Stimulated activated CD4-positive, alpha-beta T cell treated with anti-CD3 and anti-CD28 coated beads, Interleukin-15, amount 100 ng/mL, for 1 hour (primary cell): ENCODE measurements around the gene HEG1.

Experiments used
- DNase-seq, 2 donors: peaks; one replicate each; pipeline ENCODE4 v3.0.0-alpha.2; 2020; ENCODE audit warnings: low read depth in 1 of 2, low spot score in 1 of 2

The HEG1 gene

DNA sequence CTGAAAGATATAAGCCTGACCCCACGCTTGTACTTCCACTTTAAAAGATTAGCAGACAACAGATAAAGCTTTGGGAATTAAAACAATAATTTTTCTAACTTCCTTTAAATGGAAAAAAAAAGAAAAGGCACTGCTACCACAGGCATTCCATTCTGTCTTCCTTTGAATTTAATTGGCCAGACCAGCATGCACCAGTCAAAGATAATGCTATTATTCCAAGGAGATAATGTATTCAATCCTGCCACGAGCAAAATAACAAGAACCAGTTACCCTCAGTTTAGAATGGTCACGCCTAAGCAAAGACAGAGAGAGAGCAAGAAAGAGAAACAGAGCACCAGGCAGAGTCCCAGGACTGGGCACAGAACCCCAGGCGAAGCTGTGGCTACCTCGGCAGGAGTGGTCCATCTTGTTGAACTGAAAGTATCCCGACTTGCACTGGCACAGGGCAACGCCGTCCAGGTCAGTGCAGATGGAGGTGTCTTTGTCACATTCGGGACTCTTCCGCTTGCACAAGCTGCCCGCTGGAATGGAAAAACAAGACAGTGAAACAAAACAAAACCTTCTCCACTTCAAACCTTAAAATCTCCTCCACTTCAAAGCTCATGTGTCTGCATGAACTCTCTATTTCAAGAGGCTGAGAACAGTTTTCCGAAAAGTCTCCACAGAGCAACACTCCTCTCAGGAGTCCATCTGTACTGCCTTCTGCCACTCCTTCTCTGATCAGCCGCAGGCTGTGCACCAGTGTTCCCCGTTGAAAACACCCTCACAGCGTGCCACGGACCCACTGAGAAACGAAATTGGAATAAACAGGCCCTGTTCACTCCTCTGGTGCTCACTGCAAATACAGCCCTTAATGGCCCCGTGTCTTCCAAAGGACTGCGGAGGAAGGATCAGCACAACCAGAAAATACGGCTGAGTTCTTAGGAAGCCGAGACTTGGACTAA, 58.2 kb downstream of the HEG1 start:
- DNase-seq: no peak

- DNase-seq: no peak
Measured at GRCh38 chr3:124995460-124995994, 60.3 kb downstream of the HEG1 start.

GRCh38 chr3:124993466-124993865, 62.3 kb downstream of the HEG1 start:
- DNase-seq: no peak

GRCh38 chr3:124992041-124992440, 63.8 kb downstream of the HEG1 start:
- DNase-seq: no peak

- no peak for DNase-seq
Measured at GRCh38 chr3:124986192-124987143, 69.3 kb downstream of the HEG1 start.

DNA sequence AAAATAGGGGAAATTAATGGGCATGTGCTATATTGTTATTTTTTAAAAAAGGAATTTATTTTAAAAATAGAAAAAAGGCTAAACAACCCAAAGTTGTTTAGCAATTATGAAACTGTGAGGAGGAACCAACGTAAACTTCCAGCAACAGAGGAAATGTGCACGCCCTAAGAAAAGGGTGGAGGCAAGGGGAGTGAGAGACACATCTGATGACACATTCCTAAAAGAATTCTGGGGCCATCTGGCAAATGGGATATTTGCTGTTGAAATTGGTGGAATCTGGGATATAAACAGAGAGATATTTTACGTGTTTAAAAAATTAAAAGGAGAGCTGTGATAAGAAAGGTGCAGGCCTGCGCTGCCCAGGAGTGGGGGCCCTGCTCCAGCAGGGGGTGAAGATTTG, 70.4 kb downstream of the HEG1 start:
- no peak for DNase-seq

DNA sequence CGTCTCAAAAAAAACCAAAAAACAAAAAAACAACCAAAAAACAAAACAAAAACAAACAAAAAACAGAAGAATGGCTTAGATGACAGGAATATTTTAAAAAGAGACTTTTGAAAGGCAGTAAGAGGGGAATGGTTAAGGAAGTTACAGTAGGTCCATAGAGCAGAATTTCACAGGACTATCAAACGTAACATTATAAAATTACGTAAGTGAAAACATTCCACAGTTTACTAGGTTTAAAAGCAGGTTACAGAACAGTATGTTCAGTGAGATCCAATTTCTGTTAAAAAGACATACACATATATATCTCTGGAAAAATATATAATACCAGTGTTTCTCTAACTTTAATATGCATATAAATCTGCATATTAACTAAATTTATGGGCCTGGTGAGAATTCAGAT, 71.0 kb downstream of the HEG1 start:
- no peak for DNase-seq

DNA sequence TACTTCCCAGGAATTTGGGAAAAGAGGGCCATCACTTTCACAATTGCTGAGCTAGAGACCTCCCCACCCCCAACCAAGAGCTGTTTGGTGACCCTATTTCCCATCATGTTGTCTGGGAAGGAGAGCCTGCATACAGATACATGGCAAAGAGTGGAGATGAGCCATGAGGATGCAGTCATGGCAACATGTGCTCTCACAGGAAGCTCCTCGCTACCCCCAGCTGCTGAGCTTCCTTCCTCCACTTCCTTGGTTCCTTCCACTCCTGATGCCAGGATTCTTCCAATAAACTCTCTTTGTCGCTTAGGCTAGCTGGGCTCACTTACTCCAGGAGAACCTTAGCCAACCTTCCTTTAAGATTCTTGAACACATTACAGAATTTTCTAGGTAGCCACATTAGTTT, 72.9 kb downstream of the HEG1 start:
- no peak for DNase-seq

DNA sequence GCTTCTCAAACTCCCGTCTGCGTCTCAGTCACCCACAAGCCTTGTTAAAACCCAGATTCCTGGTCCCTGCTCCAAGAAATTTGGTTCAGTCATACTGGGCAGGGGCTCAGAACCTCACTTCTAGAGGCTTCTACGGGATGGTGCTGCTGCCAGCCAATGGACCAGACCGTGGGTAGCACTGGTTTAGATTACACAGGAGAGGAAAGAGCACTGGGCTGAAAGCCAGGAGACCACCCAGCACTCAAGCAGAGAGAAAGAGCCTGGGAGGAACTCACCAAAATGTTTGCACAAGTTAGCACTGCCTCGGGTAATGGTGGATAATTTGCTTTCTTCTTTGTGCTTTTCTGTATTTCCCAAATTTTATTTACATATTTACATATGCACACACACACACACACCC, 74.3 kb downstream of the HEG1 start:
- DNase-seq: no peak

DNA sequence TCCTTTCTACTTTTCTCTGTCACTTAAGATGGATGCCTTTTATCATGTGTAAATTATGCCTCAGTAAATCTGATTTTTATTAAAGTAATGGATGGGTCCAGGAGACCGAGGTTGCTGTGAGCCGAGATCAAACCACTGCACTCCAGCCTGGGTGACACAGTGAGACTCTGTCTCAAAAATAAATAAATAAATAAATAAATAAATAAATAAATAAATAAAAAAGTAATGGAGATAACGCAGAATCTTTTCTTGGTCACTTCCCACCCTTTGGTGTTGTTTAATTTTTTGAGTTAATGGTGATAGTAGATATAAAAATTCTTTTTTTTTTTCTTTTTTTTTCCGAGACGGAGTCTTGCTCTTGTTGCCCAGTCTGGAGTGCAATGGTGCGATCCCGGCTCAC, 77.2 kb downstream of the HEG1 start:
- no peak for DNase-seq

- DNase-seq: no peak
Measured at GRCh38 chr3:124976383-124976782, 79.4 kb downstream of the HEG1 start.

DNA sequence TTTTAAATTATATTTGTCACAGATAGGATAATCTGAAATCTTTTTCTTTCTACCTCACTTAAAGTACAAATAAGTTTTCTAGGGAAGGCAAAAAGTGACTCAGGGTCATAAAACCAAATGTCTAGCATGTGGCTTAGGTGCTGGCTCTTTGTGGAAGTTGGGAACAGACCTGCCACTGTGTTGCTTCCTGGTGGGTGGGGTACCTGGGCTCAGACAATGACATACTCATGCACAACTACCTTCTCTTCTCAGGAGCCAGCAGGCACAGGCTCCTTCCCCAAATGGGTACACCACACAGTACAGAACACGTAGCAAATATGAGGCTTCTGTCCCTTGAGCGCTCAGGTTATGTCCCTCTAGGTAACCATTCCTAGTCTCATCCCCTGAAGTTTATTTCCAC, 81.1 kb downstream of the HEG1 start:
- no peak for DNase-seq

DNA sequence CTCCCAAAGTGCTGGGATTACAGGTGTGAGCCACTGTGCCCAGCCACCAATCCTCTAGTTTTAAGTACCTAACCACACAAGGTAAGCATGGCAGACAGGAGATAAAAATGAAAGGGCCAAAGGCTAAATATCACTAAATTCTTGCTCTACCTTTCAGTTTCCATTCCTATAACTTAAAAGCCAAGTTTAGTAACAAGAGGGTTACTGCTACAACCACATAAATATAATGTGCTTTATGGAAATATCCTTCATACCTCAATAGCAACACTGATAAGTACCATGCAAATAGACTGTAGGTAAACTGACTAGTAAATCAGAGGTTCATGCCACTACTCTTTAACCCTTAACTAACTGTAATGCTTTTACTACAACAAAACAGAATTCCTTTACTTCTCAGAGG, 82.5 kb downstream of the HEG1 start:
- no peak for DNase-seq

GRCh38 chr3:124972457-124972856, 83.3 kb downstream of the HEG1 start:
- DNase-seq: no peak

DNA sequence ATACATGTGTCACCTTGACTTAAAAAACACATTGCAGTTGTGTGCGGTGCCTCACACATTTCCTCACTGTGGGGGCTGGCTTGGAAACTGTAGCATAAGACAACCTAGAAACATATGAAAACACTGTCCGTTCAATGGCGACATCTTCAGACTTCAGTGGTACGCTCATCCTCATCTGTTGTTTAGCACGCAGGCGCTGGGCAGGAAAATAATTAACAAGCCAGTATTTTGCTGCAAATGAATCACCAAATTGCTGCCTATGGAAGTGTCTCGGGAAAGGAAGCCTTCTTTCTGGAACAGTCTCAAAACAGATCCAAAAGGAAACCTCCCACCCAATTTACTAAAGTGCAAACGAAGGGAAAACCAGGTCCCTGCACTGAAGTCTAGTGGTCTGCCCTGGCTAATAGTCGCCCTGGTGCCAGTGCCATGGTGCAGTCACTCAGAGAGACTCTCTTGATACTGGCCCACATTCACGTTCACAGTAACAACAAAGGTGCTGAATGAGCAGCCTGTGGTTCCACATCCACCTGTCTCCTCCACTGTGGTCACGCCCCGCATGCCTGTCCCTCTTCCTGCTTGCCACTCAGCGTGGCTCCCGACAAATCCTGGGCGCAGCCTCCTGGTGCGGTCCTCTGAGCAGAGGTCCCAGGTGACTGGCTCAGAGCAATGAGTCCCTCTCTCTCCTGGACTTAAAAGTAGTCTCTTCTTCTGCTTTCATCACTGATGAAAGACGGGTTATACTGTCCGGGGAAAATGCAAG, 85.7 kb downstream of the HEG1 start:
- no peak for DNase-seq

- DNase-seq: no peak
Measured at GRCh38 chr3:124969190-124969589, 86.6 kb downstream of the HEG1 start.

- no peak for DNase-seq
Measured at GRCh38 chr3:124967964-124968363, 87.8 kb downstream of the HEG1 start.

DNA sequence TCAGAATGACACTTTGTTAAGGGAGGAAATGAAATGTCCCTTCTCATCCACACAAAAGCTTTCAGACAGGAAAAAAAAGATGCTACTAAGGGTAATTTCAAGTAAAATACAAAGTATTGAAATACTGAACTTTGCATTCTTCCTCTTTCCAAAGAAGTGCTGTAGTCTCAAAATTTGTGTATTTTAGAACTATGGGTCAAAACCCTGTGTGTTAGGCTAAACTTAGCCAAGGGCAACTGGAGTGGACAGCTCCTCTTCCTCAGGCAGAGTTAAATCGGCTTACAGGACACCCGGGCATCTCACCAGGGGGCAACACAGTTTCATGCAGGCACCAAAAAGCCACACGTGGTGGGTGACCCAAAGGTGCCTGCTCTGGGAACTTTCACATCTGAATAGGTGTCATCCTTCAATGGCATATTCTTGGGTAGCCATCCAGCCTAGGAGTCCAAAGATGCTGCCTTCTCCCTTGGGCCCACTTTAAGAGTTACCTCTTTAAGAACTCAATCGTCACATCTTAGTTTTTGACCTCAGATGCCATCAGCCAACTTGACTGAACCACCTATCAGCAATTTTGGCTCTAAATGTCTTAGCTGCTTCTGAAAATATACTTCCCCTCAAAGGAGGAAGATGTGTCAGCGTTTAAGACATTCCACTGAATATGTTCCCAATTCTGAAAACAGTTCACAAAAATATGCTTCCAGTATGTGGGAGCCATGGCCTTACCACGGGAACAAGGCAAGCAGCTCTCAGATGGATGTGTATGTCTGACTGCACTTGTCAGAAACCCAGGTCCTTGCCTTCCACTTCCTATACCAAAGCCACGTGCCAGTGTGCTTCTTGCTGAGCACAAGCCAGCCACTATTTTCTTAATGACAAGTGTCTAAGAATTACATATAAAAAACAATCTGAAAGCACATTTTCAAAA, 89.0 kb downstream of the HEG1 start:
- no peak for DNase-seq

DNA sequence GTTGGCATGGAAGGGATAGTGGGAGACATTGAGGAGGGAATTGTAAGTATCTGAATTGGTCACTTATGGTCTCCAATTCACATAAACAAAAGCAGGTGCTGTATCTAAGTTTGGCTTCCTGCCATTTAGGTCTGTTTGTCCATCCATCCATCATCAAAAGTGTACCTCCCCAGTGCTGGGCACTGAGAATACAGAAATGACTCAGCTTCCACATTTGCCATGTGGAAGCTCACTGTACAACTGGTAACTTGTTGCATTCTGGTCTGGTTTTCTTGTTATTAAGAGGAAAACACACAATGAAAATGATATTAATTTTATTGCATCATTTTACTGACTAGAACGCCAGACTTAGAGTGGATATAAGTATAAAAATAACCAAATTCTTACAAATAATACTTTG, 90.4 kb downstream of the HEG1 start:
- no peak for DNase-seq

DNA sequence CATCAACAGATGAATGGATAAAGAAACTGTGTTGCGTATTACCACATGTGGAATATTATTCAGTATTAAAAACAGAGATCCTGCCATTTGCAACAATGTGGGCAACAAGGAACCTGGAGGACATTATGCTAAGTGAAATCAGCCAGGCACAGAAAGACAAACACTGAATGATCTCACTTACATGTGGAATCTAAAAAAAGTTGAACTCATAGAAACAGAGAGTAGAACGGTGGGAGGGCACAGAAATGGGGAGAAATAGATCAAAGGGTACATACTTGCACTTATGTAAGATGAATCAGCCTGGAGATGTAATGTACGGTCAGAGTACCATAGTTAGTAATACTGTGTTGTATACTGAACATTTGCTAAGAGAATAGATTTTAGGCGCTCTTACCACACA, 91.4 kb downstream of the HEG1 start:
- DNase-seq: no peak
